Stomach smooth muscle (tissue), 2 donors: ENCODE measurements around the gene GID8.
"Not testable (repeated sequence)": the region's sequence is repeated elsewhere in the genome, so short reads cannot be mapped to it uniquely, and the experiment has no call there.

Experiments used
- H3K27ac ChIP-seq: one replicate; pipeline ENCODE4 v1.7.0; 2013; ENCODE audit warnings: mild to moderate bottlenecking, low read length, inconsistent platforms
- H3K27me3 ChIP-seq, 2 donors: one replicate each; pipeline ENCODE4 v1.7.0; 2013; ENCODE audit warnings: low read length in 2 of 2; ENCODE audit not compliant: insufficient read depth in 2 of 2, control insufficient read depth in 1 of 2
- H3K36me3 ChIP-seq, 2 donors: one replicate each; pipeline ENCODE4 v1.7.0; 2013; ENCODE audit warnings: low read length in 2 of 2; ENCODE audit not compliant: control insufficient read depth in 2 of 2, insufficient read depth in 2 of 2
- H3K4me1 ChIP-seq: one replicate; pipeline ENCODE4 v1.7.0; 2013; ENCODE audit warnings: low read length; ENCODE audit not compliant: control insufficient read depth, insufficient read depth
- H3K4me3 ChIP-seq, 2 donors: one replicate each; pipeline ENCODE4 v1.7.0; 2013; ENCODE audit warnings: low read length in 2 of 2
- H3K9ac ChIP-seq, 2 donors: one replicate each; pipeline ENCODE4 v1.7.0; 2013; ENCODE audit warnings: low read length in 2 of 2, mild to moderate bottlenecking in 1 of 2
- H3K9me3 ChIP-seq, 2 donors: one replicate each; pipeline ENCODE4 v1.7.0; 2013; ENCODE audit warnings: low read length in 2 of 2; ENCODE audit not compliant: control insufficient read depth in 2 of 2
- donor health status: healthy.
- donor health status: Pancreatic carcinoma.

The GID8 gene

GRCh38 chr20:62960446-62961309 is 22.7 kb downstream of the GID8 start:
- not testable (repeated sequence) for H3K27ac ChIP-seq, H3K27me3 ChIP-seq, H3K9ac ChIP-seq, H3K9me3 ChIP-seq, H3K4me1 ChIP-seq, H3K4me3 ChIP-seq, H3K36me3 ChIP-seq

GRCh38 chr20:62961310-62961783 is 23.4 kb downstream of the GID8 start:
- Histone ChIP-seq H3K4me1 (no peaks in the 10 kb centered on the region), H3K36me3 (no peaks in the 10 kb centered on the region), H3K9ac (no peak overlapping the region), H3K4me3 (no peak overlapping the region), H3K27me3 (no peaks in the 10 kb centered on the region), H3K9me3 (no peaks in the 10 kb centered on the region), H3K27ac (no peak overlapping the region)

- Histone ChIP-seq H3K9me3 (no peaks in the 10 kb centered on the region), H3K27me3 (no peaks in the 10 kb centered on the region), H3K4me3 (no peak overlapping the region), H3K9ac (no peak overlapping the region), H3K27ac (no peak overlapping the region), H3K4me1 (no peaks in the 10 kb centered on the region), H3K36me3 (no peaks in the 10 kb centered on the region)
These were observed 23.9 kb downstream of the GID8 start for GRCh38 chr20:62961799-62962198.

- no peak overlapping the region for H3K9ac ChIP-seq
- no peaks in the 10 kb centered on the region for H3K36me3 ChIP-seq
- no peaks in the 10 kb centered on the region for H3K9me3 ChIP-seq
- H3K27me3 ChIP-seq = no peaks in the 10 kb centered on the region
- no peaks in the 10 kb centered on the region for H3K4me1 ChIP-seq
- H3K4me3 ChIP-seq = no peak overlapping the region
- no peak overlapping the region for H3K27ac ChIP-seq
These were observed 24.4 kb downstream of the GID8 start for GRCh38 chr20:62962221-62962879.

- Histone ChIP-seq H3K9ac (no peak overlapping the region), H3K36me3 (no peaks in the 10 kb centered on the region), H3K27ac (no peak overlapping the region), H3K4me1 (no peaks in the 10 kb centered on the region), H3K27me3 (no peaks in the 10 kb centered on the region), H3K4me3 (no peak overlapping the region), H3K9me3 (no peaks in the 10 kb centered on the region)
These were observed 25.1 kb downstream of the GID8 start for GRCh38 chr20:62962891-62963613.

- Histone ChIP-seq H3K4me3 (no peak overlapping the region), H3K9me3 (no peaks in the 10 kb centered on the region), H3K4me1 (no peaks in the 10 kb centered on the region), H3K36me3 (no peaks in the 10 kb centered on the region), H3K27me3 (no peaks in the 10 kb centered on the region), H3K27ac (no peak overlapping the region), H3K9ac (no peak overlapping the region)
These were observed 25.9 kb downstream of the GID8 start for GRCh38 chr20:62963614-62964397.

- no peak overlapping the region for H3K9ac ChIP-seq
- H3K4me1 ChIP-seq = no peaks in the 10 kb centered on the region
- H3K27me3 ChIP-seq = peaks cover 2 to 3% of the 10 kb centered on the region in 2 donors
- H3K27ac ChIP-seq = no peak overlapping the region
- H3K36me3 ChIP-seq = no peaks in the 10 kb centered on the region
- H3K4me3 ChIP-seq = no peak overlapping the region
- no peaks in the 10 kb centered on the region for H3K9me3 ChIP-seq
These were observed 26.8 kb downstream of the GID8 start for GRCh38 chr20:62964700-62965099.

GRCh38 chr20:62965363-62965771 is 27.4 kb downstream of the GID8 start:
- Histone ChIP-seq H3K9ac (no peak overlapping the region), H3K36me3 (no peaks in the 10 kb centered on the region), H3K27me3 (peaks cover 5 to 8% of the 10 kb centered on the region in 2 donors), H3K9me3 (no peaks in the 10 kb centered on the region), H3K4me3 (no peak overlapping the region), H3K27ac (no peak overlapping the region), H3K4me1 (no peaks in the 10 kb centered on the region)

GRCh38 chr20:62966212-62967148 is 28.5 kb downstream of the GID8 start:
- H3K27me3 ChIP-seq = peaks cover 15 to 16% of the 10 kb centered on the region in 2 donors
- no peaks in the 10 kb centered on the region for H3K9me3 ChIP-seq
- H3K36me3 ChIP-seq = no peaks in the 10 kb centered on the region
- no peak overlapping the region for H3K4me3 ChIP-seq
- no peak overlapping the region for H3K9ac ChIP-seq
- no peak overlapping the region for H3K27ac ChIP-seq
- H3K4me1 ChIP-seq = no peaks in the 10 kb centered on the region
